Naive thymus-derived CD8-positive, alpha-beta T cell (primary cell): ENCODE results near the gene AP5M1. TPM values are rescaled to one million over a fixed set of nuclear protein-coding genes. Genes with fewer than 3 reads are reported as not detected.
"Not testable (repeated sequence)": the region's sequence is repeated elsewhere in the genome, so short reads cannot be mapped to it uniquely, and the experiment has no call there.

Source experiments
- ATAC-seq, 2 donors: fragments of 150-1000 bp; cut with Tn5 transposase in 1 of 2; sonication (Bioruptor Pico), chemical (Tn5 transposase) in 1 of 2; 1 replicate in 1 of 2; 2 replicates in 1 of 2; pipeline ENCODE4 v1.10.0; 2021; ENCODE audit warnings: mild to moderate bottlenecking in 2 of 2, moderate library complexity in 2 of 2
- POLR2A ChIA-PET: fragments of 350-600 bp; sonication (Branson Sonifier 250); formaldehyde crosslinking; loops from one replicate; lab custom pipeline; 2021; ENCODE audit warnings: antibody characterized with exemption; lab: Charles Lee
- DNase-seq, 10 donors: peaks; one replicate each; pipeline versions ENCODE4 v3.0.0 to v3.0.0-alpha.2; 2020 to 2022
- H3K27ac Mint-ChIP-seq, 10 donors: one replicate each; pipeline ENCODE4 v1.8.0; 2020 to 2022; ENCODE audit warnings: mild to moderate bottlenecking in 10 of 10, mixed read lengths in 10 of 10, moderate library complexity in 4 of 10, inconsistent platforms in 1 of 10
- H3K27me3 Mint-ChIP-seq, 5 donors: one replicate each; pipeline ENCODE4 v1.8.0; 2021 to 2022; ENCODE audit warnings: mixed read lengths in 5 of 5
- H3K36me3 Mint-ChIP-seq, 3 donors: one replicate each; pipeline ENCODE4 v1.8.0; 2020 to 2022; ENCODE audit warnings: mixed read lengths in 3 of 3, mild to moderate bottlenecking in 2 of 3, inconsistent platforms in 1 of 3
- H3K4me1 Mint-ChIP-seq, 4 donors: one replicate each; pipeline ENCODE4 v1.8.0; 2021 to 2022; ENCODE audit warnings: mixed read lengths in 4 of 4
- H3K4me3 Mint-ChIP-seq, 10 donors: one replicate each; pipeline ENCODE4 v1.8.0; 2020 to 2022; ENCODE audit warnings: mild to moderate bottlenecking in 10 of 10, mixed read lengths in 10 of 10, moderate library complexity in 6 of 10, inconsistent platforms in 1 of 10
- H3K9me3 Mint-ChIP-seq, 9 donors: one replicate each; pipeline ENCODE4 v1.8.0; 2020 to 2022; ENCODE audit warnings: mixed read lengths in 9 of 9, mild to moderate bottlenecking in 3 of 9, inconsistent platforms in 1 of 9, moderate library complexity in 1 of 9
- polyA plus RNA-seq, 3 donors: library from polyadenylated mRNA; unstranded; fragments of 300-500 nt; fragmentation: Illumina TruSeq; gene quantifications; one replicate each; pipeline ENCODE4 v1.2.3, GENCODE V29; 2021
- total RNA-seq, 8 experiments: library from RNA in 2 of 8; stranded (reverse) in 2 of 8; gene quantifications; one replicate each; pipeline ENCODE4 v1.2.3 and lab custom pipeline; 2021 to 2026

Gene AP5M1
- total RNA-seq (10 to 100 TPM; 66.1 to 74.5 TPM), polyA plus RNA-seq (10 to 100 TPM; 33.1 to 39.8 (median 36.7) TPM), total RNA-seq (lab: John Stamatoyannopoulos, UW) (43.8 to 121 (median 72.1) reads per million in 6 experiments)

GRCh38 chr14:57268161-57269069 is at the start of gene AP5M1, which contains the start of gene EXOC5:
Gene AP5M1, plus strand, starts transcription at chr14:57268971. Its CDS starts 344 bp downstream, at chr14:57269315.
Gene EXOC5, minus strand, starts transcription at chr14:57268905. Its CDS starts 257 bp downstream, at chr14:57268648.
- peak; percentile 82 to 95 (median 92) for DNase-seq
- Mint-ChIP-seq H3K27ac (peak within 1 kb of the TSS; percentile 98 to 99 (median 99)), H3K27me3 (no peaks in the 10 kb centered on the region), H3K9me3 (no peaks in the 10 kb centered on the region), H3K4me1 (peaks cover 29 to 82% (median 70%) of the 10 kb centered on the region in 4 donors), H3K4me3 (peak within 1 kb of the TSS; percentile 97 to 100 (median 99)), H3K36me3 (peaks cover 0 to 10% (median 7%) of the 10 kb centered on the region in 3 donors)
- POLR2A ChIA-PET: interaction anchor here (1.2 to 2.3 kb wide), 8 partner anchors 17 to 1159 kb away, joined by 3 to 20 read pairs (median 4); partner anchors contain the start of genes KIAA0586, NAA30, TIMM9 and TMEM260
- peak; percentile 84 to 85 for ATAC-seq

- no peaks in the 10 kb centered on the region for H3K9me3 Mint-ChIP-seq
- no peak overlapping the region for H3K27ac Mint-ChIP-seq
- ATAC-seq: no peak
- H3K36me3 Mint-ChIP-seq: peaks cover 0 to 81% (median 8%) of the 10 kb centered on the region in 3 donors
- POLR2A ChIA-PET: interaction anchor here (0.9 kb wide), 1 partner anchor 47 kb away, joined by 3 read pairs; the partner anchor contains the start of genes AP5M1 and EXOC5
- no peak for DNase-seq
- H3K4me3 Mint-ChIP-seq: no peak overlapping the region
- H3K27me3 Mint-ChIP-seq: no peaks in the 10 kb centered on the region
- H3K4me1 Mint-ChIP-seq: peaks cover 0 to 6% (median 2%) of the 10 kb centered on the region in 4 donors
Measured at GRCh38 chr14:57221931-57222330, 46.8 kb upstream of the AP5M1 start.

- no peak for DNase-seq
- no peak for ATAC-seq
- no peak overlapping the region for H3K27ac Mint-ChIP-seq
- peaks cover 0 to 6% (median 3%) of the 10 kb centered on the region in 4 donors for H3K4me1 Mint-ChIP-seq
- no peaks in the 10 kb centered on the region for H3K27me3 Mint-ChIP-seq
- H3K4me3 Mint-ChIP-seq: no peak overlapping the region
- H3K36me3 Mint-ChIP-seq: peaks cover 4 to 79% (median 25%) of the 10 kb centered on the region in 3 donors
- POLR2A ChIA-PET: no interaction called here
- peaks cover 0 to 10% (median 0%) of the 10 kb centered on the region in 9 donors for H3K9me3 Mint-ChIP-seq
Measured at GRCh38 chr14:57227083-57227482, 41.7 kb upstream of the AP5M1 start.

- H3K4me3 Mint-ChIP-seq, DNase-seq, H3K27ac Mint-ChIP-seq, ATAC-seq, POLR2A ChIA-PET, H3K4me1 Mint-ChIP-seq, H3K9me3 Mint-ChIP-seq, H3K27me3 Mint-ChIP-seq: not testable (repeated sequence)
- peaks cover 4 to 84% (median 26%) of the 10 kb centered on the region in 3 donors for H3K36me3 Mint-ChIP-seq
Measured at GRCh38 chr14:57228320-57228719, 40.5 kb upstream of the AP5M1 start.

- POLR2A ChIA-PET: no interaction called here
- Mint-ChIP-seq H3K4me3 (no peak overlapping the region), H3K4me1 (peaks cover 0 to 2% (median 0%) of the 10 kb centered on the region in 4 donors), H3K27ac (no peak overlapping the region), H3K36me3 (peaks cover 4 to 63% (median 26%) of the 10 kb centered on the region in 3 donors), H3K9me3 (peaks cover 0 to 10% (median 0%) of the 10 kb centered on the region in 9 donors), H3K27me3 (no peaks in the 10 kb centered on the region)
- no peak for DNase-seq
- ATAC-seq: no peak
Measured at GRCh38 chr14:57232006-57232405, 36.8 kb upstream of the AP5M1 start.

- Mint-ChIP-seq H3K27ac (peak overlapping the region in 1 of 10 donors; percentile 10), H3K36me3 (peaks cover 0 to 63% (median 2%) of the 10 kb centered on the region in 3 donors)
- DNase-seq, ATAC-seq, H3K4me1 Mint-ChIP-seq, H3K4me3 Mint-ChIP-seq, POLR2A ChIA-PET, H3K27me3 Mint-ChIP-seq, H3K9me3 Mint-ChIP-seq: not testable (repeated sequence)
Measured at GRCh38 chr14:57240115-57240514, 28.7 kb upstream of the AP5M1 start.

DNA sequence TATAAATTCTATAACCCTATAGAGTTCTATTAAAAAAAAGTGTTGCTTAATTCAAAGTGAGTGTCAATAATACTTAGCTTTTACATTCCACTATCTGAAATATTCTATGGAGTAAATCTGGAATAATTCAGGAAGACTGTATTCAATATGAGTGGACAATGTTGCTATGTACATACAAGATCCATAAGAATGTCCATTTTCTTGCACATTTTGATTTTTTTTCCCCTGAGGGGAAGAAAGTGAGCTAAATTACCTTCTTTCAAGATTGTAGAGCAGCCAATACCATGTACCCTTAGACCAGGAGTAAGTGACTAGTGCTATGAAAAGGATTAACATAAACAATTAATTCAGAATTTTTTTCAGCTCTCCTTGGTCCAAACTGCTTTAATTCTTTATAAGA is 25.5 kb upstream of the AP5M1 start:
- Mint-ChIP-seq H3K4me1 (peaks cover 0 to 3% (median 0%) of the 10 kb centered on the region in 4 donors), H3K27ac (no peak overlapping the region), H3K36me3 (peaks cover 0 to 71% (median 0%) of the 10 kb centered on the region in 3 donors), H3K4me3 (no peak overlapping the region), H3K27me3 (no peaks in the 10 kb centered on the region), H3K9me3 (no peaks in the 10 kb centered on the region)
- DNase-seq (no peak), ATAC-seq (no peak)
- POLR2A ChIA-PET: no interaction called here

DNA sequence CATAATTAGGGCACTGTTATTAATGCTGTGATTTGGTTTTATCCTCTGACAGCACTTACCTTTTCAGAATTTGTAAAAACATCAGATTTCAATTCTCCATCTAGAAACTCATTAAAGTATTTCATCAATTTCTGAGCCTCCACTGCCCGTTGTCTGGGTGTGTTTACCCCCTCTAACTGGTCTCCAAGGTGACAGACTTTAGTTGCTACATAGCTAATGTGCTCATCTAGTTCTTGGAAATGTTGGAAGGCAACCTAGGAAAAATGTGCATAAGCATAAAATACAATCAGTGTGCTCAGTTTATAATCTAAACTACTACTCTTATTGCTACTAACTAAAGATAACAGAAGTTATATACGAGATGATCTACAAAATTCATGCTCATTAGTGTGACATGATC is 24.7 kb upstream of the AP5M1 start:
- Mint-ChIP-seq H3K9me3 (no peaks in the 10 kb centered on the region), H3K27ac (no peak overlapping the region), H3K36me3 (peaks cover 0 to 64% (median 0%) of the 10 kb centered on the region in 3 donors), H3K27me3 (no peaks in the 10 kb centered on the region), H3K4me1 (peaks cover 0 to 3% (median under 1%) of the 10 kb centered on the region in 4 donors), H3K4me3 (no peak overlapping the region)
- ATAC-seq (no peak), DNase-seq (no peak)
- POLR2A ChIA-PET: no interaction called here

GRCh38 chr14:57245941-57246340 is 22.8 kb upstream of the AP5M1 start:
- Mint-ChIP-seq H3K27me3 (no peaks in the 10 kb centered on the region), H3K36me3 (peaks cover 0 to 52% (median 0%) of the 10 kb centered on the region in 3 donors), H3K4me1 (peaks cover 3 to 17% (median 7%) of the 10 kb centered on the region in 4 donors), H3K4me3 (no peak overlapping the region), H3K9me3 (no peaks in the 10 kb centered on the region), H3K27ac (peak overlapping the region in 1 of 10 donors; percentile 41)
- POLR2A ChIA-PET: interaction anchor here (1.1 kb wide), 1 partner anchor 23 kb away, joined by 3 read pairs; the partner anchor contains the start of genes AP5M1 and EXOC5
- ATAC-seq: no peak
- DNase-seq: no peak

DNA sequence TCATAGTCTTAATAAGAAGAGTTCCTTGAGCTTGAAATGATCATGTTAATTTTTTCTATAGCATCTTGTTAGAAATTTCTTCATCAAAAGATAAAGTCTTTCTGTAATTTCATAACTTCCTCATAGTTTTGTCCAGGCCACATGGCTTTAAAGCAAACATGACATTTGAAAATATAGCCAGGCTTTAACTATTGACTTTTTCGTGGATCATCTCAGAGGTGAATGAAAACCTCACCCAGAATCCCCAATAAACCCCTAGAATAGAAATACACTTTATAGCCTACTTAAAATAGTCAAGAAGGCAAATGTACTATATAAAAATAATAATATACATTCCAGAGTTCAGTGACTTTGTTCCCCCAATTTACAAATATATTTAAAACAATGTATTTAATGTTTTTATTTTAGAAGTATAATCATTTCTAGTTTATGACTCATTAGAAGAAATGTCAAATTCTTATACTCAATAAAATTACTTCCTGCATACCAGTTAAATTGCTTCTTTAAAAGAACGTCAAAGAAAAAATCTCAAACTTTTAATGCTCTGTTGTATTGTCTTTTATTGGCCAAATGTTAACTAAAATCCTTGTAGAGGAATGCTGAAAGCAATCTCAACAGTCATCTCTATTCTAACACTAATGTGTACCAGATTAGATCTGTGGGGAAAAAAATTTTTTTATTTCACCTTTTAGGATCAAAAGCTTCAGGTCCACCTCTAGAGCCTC is 21.7 kb upstream of the AP5M1 start:
- H3K9me3 Mint-ChIP-seq: no peaks in the 10 kb centered on the region
- H3K27ac Mint-ChIP-seq: no peak overlapping the region
- H3K4me1 Mint-ChIP-seq: peaks cover 4 to 29% (median 13%) of the 10 kb centered on the region in 4 donors
- no peak for DNase-seq
- H3K36me3 Mint-ChIP-seq: peaks cover 0 to 43% (median 0%) of the 10 kb centered on the region in 3 donors
- H3K4me3 Mint-ChIP-seq: no peak overlapping the region
- H3K27me3 Mint-ChIP-seq: no peaks in the 10 kb centered on the region
- ATAC-seq: no peak
- POLR2A ChIA-PET: interaction anchor here (1.1 kb wide), 1 partner anchor 22 kb away, joined by 3 read pairs; the partner anchor contains the start of genes AP5M1 and EXOC5

DNA sequence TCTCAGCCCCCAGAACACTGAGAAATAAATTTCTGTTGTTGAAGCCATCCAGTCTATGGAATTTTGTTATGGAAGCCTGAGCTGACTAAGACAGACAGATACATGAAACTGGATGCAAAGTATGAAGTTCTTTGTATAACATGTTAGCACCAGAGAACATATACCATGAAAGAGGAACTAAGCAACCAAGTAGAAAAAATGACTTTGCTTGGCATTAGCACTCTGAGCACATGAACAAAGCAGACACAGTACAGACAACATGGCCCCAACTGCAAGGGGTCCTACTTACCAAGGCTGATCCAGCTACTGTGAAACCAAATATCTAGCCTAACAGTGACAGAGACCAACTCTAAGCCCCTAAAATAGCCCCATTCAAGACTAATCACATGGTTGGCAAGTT is 13.9 kb upstream of the AP5M1 start:
- POLR2A ChIA-PET: no interaction called here
- Mint-ChIP-seq H3K4me1 (peaks cover 28 to 69% (median 56%) of the 10 kb centered on the region in 4 donors), H3K36me3 (peaks cover 13 to 33% (median 25%) of the 10 kb centered on the region in 3 donors), H3K9me3 (no peaks in the 10 kb centered on the region), H3K27me3 (no peaks in the 10 kb centered on the region), H3K27ac (no peak overlapping the region), H3K4me3 (no peak overlapping the region)
- DNase-seq (no peak), ATAC-seq (no peak)

DNA sequence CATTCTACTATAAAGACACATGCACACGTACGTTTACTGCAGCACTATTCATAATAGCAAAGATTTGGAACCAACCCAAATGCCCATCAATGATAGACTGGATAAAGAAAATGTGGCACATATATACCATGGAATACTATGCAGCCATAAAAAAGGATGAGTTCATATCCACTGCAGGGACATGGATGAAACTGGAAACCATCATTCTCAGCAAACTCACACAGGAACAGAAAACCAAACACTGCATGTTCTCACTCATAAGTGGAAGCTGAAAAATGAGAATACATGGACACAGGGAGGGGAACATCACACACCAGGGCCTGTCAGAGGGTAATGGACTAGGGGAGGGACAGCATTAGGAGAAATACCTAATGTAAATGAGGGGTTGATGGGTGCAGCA is 10.6 kb upstream of the AP5M1 start:
- H3K27ac Mint-ChIP-seq, H3K27me3 Mint-ChIP-seq, DNase-seq, H3K9me3 Mint-ChIP-seq, POLR2A ChIA-PET, H3K4me3 Mint-ChIP-seq, ATAC-seq: not testable (repeated sequence)
- Mint-ChIP-seq H3K36me3 (peaks cover 7 to 30% (median 22%) of the 10 kb centered on the region in 3 donors), H3K4me1 (peaks cover 31 to 59% (median 47%) of the 10 kb centered on the region in 4 donors)
